22Rv1 (cell line): ENCODE measurements around the gene PLA2G5.

Source experiments
- CTCF ChIP-seq: fragments of 450-650 bp; IDR thresholded peaks from 2 replicates; pipeline ENCODE4 v1.5.1; 2017; ENCODE audit warnings: mild to moderate bottlenecking
- ZFX ChIP-seq: fragments of 450-650 bp; IDR thresholded peaks from 2 replicates; pipeline ENCODE4 v1.6.1; 2017; ENCODE audit warnings: antibody characterized with exemption, borderline replicate concordance

- TF ChIP-seq CTCF = no peak
- TF ChIP-seq ZFX = no peak
Observed at GRCh38 chr1:20139776-20140612, 70.0 kb downstream of the PLA2G5 start.
